ENCODE data around the gene RPL28. TPM values are rescaled to one million over a fixed set of nuclear protein-coding genes. Genes with fewer than 3 reads are reported as not detected.
A peak's percentile ranks its signal among the peaks of the same experiment; 100 is the strongest.

The RPL28 gene
- polyA plus RNA-seq (ENCODE audit: insufficient read length) = 1,731 TPM

DNA sequence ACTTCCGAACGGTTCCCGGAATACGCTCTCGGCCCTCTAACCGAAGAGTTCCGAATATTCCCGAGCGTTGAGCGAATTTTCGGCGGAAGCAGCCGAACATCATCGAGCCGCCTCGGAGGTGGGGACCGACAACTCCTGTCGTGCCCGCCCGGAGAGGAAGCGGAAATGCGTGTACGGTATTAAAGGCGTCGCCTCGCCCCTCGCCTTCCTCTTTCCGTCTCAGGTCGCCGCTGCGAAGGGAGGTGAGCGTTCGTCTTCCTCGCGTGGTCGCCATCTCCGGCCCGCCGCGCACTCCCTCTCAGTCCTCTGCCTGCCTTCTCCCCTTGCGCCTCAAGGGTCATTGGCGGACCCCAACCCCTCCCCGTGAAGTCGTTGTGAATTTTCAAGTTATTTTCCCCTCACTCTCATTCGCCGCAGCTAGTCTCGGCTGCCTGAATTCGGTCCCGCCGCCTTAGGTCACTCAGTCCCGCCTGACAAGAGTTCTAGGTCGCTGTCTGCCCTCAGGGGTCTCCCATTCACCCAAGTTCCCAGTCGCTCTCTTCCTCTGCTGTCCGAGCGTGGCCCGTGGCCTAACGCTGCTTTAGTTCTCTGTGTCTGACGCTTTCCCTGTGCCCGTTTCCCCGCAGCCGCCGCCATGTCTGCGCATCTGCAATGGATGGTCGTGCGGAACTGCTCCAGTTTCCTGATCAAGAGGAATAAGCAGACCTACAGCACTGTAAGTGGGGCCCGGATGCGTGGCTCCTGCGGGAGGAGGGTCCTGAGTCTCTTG, at the start of gene RPL28:
Gene RPL28, plus strand, starts transcription at position 209 of the 769 bp plus-strand sequence. Its CDS starts 426 bp downstream, at position 635.
- DNase-seq (ENCODE audit: low read depth) = peak; percentile 98

DNA sequence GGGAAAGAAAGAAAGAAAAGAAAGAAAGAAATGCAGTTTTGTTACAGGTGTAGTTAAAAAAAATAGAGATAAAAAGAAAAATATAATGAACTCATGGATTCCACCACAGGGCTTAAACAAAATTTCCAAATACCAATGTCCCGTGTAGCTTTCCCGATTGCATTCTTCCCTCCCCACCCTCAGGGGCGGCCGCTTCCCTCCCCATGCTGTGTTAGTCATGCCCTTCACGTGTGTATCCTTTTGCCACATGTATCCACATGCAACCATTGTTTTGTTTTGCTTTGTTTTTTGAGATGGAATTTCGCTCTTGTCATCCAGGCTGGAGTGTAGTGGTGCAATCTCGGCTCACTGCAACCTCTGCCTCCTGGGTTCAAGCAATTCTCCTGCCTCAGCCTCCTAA, 49.6 kb upstream of the RPL28 start:
- no peak for DNase-seq (ENCODE audit: low read depth)

DNA sequence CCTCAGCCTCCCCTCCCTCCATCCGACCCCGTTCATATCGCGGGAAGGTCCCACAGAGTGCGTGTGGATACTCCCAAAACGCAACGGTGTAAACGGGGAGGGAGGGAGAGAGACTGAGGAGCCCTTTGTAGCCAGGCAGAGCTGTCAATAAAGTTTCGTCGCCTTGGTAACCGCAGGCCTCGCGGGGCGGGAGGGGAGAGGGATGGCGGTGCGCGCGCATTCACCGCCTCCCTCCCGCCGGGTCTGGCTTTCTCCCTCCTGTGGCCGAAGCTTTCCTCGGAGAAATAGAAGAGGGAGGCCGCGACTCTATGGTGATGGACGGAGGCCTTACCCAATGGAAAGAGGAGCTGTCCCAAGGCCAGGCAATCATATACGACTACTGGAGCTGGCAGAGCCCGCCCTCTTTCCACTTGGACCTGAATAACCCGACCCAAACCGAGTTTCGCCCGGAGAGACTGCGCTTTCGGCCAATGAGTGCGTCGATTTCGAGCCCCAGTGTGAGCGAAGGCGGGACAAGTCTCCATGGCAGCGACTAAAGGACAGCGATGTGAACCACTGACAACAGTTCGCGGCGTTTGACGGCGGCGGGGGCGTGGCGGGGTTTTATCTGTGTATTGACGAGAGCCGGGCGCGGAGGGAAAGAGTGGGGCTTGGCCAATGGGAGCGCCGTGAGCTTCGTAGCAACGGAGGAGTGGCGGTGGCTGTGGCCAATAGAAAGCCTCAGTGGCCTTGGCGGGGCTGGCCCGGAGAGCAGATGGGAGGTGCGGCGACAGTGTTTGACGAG, 46.4 kb upstream of the RPL28 start, which contains the start of gene KMT5C:
Gene KMT5C, plus strand, starts transcription at position 772 of the 784 bp plus-strand sequence. CDS start 2,061 bp downstream, outside the sequence.
- peak; percentile 100 for DNase-seq (ENCODE audit: low read depth)

DNA sequence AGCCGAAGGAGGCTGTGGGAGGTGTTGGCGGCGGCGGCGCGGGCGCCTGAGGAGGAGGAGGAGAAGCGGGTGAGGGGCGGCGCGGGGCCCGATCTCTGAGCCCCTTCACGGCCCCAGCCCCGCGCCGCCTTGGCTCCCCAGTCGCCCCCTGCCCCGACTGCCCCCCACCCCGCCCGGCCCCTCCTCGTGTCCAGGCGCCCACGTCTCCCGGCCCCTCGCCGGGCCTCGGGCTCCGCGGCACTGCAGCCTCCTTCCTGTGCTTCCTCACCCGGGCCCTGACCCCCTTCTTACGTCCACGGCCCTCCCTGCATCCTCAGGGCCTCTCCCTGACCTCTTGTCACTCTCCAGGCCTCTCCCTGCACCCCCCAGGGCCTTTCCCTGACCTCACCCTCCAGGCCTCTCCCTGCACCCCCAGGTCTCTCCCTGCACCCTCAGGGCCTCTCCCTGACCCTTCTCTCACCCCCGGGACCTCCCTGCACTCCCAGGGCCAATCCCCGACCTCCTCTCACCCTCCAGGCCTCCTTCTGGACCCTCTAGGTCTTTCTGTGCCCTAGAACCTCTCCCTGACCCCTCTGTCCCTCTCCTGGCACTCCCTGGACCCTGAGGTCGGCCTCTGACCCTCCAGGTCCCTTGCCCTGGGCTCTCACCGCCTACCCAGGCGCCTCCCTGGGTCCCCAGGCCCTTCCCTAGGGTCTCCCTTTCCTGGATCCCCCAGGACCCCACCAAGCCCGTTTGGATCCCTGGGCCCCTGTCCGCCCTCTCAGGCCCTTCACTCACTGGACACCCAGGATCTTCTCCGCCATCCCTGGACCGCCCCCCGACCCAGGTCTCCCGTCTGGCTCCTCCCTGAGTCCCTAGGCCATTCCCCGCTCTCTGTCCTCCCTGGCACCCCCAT, 45.6 kb upstream of the RPL28 start:
- no peak for DNase-seq (ENCODE audit: low read depth)

- DNase-seq (ENCODE audit: low read depth) = no peak
Measured at GRCh38 chr19:55340784-55341147, 45.0 kb upstream of the RPL28 start.

DNA sequence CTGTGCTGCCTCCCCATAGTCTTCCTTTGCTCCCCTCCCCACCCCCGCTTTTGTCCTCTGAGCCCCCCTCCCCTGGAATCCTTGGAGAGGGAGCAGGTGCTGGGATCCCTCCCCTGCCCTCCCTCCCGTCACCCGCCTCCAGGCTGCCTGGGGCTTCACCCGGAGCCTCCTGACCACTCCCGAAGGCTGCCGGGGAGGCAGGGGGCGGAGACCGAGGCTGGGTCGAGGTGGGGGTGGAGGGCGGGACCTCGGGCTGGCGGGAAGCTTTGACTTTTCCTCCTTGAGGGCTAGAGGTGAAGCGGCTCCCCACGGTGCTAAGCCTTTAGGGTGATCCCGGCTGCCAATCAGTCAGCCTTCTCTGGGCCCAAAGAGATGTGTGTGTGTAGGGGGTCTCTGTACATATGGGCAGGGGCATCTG, 44.6 kb upstream of the RPL28 start:
- DNase-seq (ENCODE audit: low read depth) = no peak

GRCh38 chr19:55341595-55342531, 43.9 kb upstream of the RPL28 start:
- no peak for DNase-seq (ENCODE audit: low read depth)

DNA sequence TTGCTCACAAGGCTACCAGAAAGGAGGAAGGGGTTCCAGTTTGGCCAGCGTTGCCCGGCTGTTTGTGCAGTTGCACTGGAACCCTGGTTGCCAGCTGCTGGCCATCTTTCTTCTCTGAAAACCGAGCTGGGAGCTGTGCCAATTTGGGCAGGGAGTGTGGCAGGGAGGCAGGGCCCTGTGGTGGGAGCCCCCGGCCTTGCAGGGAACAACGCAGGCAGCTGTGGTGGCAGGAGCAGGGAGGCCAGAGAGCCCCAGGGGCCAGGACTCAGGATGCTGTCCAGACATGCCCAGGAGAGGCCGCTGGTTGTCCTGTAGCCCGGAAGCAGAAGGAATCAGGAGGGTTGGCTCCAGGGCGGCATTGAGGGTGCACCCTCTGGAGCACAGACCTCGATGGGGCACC, 41.3 kb upstream of the RPL28 start:
- DNase-seq (ENCODE audit: low read depth) = no peak

DNA sequence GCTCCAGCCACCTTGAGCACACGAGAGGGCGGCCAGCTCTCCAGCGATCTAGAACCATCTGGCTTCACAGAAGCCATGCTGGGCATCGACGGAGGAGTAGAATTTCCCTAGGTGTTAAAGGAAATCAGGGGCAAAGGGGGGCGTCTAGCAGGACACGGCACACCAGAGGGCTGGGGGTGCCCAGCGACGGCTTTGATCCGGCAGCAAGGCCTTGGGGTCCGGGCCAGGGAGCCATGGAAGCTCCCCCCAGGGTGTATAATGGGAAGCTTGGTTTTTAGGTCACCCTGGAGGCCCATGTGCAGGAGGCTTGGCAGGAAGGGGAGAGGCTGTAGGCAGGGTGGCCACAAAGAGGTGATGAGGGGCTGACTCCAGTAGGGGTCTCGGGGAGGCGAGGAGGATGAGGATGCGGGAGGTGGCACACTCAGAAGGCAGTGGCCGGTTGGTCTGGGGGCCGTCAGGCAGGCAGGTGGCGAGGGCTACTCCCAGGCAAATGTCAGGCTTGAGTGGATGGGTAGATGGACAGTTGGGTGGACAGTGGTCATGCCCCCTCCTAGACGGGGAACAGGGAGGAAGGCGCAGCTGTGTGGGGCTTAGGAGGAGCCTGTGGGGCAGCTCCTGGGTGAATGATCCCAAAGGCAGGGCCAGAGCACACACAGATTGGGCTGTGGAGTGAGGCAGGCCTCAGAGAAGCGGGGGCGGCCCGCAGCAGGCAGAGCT, 40.5 kb upstream of the RPL28 start:
- no peak for DNase-seq (ENCODE audit: low read depth)

DNA sequence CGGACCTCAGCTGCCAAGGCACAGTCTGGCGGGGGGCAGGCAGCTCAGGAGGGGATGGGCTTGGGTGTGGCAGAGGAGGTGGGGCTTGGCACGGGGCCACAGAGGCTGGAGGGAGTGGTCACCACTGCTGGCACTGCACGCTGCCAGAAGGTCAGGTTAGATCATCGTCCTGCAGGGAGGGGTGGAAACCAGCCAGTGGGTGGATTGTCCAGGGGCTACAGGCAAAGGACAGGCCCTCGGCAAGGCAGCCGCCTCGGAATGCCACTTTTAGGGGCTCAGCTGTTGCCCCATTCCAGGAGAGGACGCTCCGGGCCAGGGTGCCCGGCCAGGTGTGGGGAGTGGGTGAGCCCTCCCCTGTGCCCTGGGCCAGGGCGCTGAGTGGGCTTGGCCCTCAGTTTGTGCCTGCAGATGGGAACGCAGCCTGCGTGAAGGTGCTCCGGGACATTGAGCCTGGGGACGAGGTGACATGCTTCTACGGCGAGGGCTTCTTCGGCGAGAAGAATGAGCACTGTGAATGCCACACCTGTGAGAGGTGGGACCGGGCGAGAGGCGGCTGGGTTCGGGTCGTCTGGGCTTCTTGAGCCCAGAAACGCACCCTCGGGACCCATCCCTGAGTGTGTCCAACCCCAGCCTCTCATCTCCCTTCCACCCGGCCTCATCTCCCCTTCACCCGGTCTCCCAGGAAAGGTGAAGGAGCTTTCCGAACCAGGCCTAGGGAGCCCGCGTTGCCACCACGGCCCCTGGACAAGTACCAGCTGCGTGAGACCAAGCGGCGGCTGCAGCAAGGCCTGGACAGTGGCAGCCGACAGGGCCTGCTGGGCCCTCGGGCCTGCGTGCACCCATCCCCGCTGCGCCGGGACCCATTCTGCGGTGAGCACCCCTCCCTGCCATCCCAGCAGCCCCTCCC, 39.7 kb upstream of the RPL28 start:
- no peak for DNase-seq (ENCODE audit: low read depth)

DNA sequence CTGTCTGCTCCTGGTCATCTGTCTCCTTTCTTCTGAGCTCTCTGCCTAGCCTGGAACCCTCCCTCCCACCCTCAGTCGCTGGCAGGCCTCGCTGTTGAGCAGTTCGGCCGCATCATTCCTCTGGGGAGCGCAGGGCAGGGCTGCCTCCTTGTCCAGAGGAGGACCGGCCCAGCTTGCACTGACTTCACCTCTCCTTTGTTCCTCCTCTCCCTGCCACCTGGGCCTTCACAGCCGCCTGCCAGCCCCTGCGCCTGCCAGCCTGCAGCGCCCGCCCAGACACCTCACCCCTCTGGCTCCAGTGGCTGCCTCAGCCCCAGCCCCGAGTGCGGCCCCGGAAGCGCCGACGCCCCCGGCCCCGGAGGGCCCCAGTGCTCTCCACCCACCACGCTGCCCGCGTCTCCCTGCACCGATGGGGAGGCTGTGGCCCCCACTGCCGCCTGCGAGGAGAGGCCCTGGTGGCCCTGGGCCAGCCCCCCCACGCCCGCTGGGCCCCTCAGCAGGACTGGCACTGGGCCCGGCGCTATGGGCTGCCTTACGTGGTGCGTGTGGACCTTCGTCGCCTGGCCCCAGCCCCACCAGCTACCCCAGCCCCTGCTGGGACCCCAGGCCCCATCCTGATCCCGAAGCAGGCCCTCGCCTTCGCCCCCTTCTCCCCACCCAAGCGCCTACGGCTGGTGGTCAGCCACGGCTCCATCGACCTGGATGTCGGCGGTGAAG, 38.8 kb upstream of the RPL28 start:
- DNase-seq (ENCODE audit: low read depth) = no peak

- no peak for DNase-seq (ENCODE audit: low read depth)
Measured at GRCh38 chr19:55347442-55348009, 38.2 kb upstream of the RPL28 start.

DNA sequence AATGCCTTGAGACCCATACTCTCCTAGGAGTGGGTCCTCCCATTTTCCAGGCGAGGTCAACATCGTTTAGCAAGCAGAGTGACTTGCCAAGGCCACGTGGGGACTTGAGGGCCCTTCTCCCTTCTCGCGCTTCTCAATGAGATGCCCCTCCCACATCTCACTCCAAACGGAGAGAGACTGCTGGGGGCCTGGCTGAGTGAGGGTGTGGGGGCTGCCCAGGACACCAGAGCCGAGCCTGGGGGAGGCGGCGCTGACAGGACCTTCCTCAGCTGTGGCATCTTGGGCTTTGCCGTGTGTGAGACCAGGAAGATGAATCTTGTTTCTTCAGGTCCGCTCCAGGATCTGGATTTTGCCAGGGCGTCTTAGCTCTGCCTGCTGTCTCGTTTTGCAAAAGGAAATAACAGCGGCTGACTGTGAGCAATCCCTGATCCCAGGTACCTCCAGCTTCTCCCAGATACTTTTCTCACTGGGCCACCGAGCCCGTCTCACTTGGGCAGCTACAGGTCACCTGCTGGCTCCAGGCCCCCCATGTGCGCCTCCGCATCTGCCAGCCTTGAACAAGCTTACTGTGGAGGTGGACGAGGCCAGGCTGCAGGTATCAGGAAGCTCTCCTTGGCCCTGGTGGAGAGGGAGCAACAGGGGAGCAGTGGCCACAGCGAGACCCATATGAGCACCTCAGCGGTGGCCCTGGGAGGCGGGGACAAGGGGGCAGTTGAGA, 37.3 kb upstream of the RPL28 start:
- no peak for DNase-seq (ENCODE audit: low read depth)

DNA sequence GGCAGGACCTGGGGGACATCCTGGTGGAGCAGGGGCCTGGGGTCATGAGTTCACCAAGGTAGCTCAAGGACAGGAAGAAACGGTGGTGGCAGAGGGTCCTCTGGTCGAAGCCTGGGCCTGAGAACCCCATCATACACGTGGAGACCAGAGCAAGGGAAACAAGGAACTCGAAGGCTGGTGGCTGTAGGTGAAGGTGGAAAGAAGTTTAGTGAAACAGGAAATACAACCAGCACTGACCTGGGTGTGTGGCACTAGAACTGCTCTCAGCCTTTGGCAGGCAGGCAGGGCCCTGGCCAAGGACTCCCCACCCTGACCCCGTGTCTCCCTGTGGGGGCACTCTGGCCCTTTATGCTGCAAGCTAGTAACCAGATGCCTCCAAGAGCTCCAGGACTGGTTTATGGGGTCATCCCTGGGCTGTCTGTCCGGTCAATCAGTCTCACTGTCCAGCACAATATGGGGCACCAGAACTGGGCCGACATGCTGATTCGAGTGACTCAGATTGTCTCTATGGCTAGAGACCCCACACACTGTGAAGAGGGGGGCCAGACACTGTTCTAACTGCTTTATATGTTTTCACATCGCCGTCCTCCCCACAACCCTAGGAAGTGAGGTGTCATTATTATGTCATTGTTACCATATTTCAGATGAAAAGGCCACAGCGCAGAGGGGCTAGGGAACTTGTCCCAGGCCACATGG, 35.0 kb upstream of the RPL28 start:
- no peak for DNase-seq (ENCODE audit: low read depth)

DNA sequence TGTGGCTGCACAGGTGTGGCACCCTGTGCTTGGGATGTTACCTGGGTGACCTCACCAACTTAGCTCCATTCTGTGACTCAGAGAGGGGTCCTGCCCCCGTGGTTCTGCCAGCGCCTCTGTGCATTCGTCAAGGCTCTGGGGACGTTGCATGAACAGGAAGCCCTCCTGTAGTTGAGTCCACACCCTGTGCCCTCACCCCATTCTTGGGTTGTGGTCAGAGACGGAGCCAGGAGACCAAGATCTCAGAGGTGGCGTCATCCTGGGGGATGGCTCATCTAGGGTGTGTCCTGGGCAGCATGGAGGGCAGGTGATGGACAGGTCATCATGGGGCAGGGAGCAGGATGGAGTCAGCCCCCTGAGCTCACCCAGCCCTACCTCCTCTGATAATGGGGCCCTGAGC, 33.7 kb upstream of the RPL28 start:
- DNase-seq (ENCODE audit: low read depth) = no peak

GRCh38 chr19:55352549-55353145, 33.1 kb upstream of the RPL28 start:
- no peak for DNase-seq (ENCODE audit: low read depth)
